HG03159 (cell line): Measurements from ENCODE around the gene ACOT7.

Experiments
- ATAC-seq: cut with Tn5 transposase; IDR thresholded peaks from one replicate; pipeline ENCODE4 v1.9.1; 2021; ENCODE audit warnings: mild to moderate bottlenecking, moderate library complexity; ENCODE audit not compliant: unreplicated experiment

Gene ACOT7

DNA sequence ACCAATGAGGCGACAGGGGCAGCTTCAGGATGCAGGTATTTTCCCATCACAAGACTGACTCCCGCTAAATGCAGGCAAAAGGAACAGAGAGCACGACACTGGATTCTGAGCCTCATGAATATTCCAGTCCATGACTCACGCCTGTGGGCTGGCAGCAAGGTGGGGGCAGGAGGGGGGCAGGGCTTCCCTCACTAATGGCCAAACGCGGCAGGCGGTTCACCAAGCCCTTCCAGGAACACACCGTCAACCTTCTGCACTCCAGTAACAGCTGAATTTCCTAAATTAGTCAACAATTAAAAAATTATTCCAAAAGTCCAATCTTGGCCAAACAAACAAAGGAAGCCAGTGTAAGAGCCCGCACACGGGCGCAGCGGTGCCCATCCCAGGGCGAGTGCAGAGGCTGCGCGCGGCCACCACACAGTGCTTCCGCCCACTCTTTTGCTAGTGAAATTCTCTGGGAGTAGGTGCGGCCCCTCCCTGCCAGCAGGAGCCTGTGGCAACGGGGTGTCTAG lies 120.1 kb downstream of the ACOT7 start:
- ATAC-seq, result no peak

DNA sequence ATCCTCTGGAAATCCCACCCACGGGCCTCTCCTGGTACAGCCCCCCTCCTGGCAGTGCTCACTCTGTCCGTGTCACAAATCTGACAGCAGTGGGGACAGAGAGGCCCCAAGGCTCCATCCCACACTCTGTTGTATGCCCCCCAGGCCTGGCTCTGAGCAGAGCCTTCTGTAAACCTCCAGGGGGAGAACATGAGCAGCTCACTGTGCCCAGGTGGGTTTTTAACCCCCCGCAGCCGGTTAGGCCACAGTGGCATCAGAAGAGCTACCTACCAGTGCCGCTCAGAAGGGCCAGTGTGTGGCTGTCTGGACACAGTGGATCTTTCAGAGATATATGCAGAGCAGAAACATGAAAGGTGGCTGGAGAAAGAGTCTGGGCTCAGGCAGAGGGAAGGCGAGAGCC lies 120.7 kb downstream of the ACOT7 start:
- ATAC-seq, result no peak

DNA sequence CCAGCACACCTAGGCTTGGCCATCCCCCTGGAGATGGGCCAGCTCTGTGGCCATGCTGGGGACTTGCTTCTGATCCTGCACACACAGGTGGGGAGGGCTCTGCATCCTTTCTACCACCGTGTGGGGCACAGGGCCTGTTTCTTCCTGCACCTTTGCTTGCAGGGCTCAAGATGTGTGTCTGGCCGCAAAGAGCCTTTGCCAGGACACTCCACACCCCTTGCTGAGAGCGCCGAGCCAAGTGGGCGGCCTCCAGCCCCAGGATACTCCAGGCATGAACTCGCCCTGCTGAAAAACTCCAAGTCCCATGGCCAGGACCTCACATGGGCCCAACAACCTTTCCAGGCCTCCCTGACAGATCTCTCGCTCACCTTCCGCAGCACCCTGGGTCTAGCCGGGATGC lies 121.1 kb downstream of the ACOT7 start:
- ATAC-seq, result no peak

DNA sequence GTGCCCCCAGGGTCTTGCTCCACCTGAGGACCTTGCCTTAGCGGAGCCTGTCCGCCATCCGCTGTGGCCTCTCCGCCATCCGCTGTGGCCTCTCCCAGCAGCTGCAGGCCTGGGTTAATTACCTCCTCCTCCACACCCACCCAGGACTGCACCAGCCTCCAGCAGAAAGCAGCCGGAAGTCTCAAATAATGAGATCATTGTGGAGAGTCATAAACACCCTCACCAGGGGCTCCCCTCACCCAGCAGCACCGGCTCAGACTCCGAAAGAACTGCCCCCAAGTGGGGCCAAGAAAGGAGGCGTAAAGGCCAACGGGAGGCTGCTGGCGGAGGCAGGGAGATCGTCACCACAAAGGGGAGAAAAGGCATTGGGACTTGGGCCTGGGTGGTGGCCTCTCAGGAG lies 122.0 kb downstream of the ACOT7 start:
- ATAC-seq, result no peak

DNA sequence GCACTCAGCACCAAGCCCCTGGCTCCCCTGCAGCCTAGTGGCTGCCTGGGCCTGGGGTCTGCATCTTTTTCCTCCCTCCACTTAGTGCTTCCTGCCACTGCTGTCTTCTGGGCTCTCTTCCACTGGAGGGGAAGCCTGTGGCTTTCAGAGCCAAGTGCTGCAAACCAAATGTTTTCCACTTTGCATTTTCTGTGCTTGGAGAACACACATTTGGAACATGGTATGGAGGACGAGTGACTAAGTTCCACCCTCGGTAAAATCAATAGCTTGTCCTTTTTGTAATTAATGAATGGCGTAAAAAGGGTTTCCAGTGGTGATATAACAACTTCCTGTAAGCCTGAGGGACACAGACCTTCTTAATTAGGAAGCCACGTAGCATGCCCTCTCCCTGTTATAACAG lies 122.6 kb downstream of the ACOT7 start:
- ATAC-seq, result no peak

DNA sequence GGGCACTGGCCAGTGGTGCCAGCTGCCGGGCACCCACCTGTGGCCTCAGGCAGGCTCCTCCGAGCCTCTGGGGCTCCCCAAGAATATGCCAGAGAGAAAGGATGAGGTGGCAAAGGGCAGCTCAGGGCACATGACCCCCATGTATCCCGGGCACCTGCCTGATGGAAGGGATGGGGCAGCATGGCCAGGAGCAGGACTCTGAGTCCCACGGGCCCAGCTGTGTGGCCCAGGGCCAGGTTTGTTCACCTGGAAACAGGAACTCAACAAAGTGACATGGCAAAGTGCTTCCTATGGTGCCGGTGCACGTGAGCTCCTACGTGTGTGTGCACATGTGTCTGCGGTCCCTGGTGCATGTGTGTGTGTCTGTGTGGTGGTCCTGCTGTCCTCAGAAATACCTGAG lies 123.2 kb downstream of the ACOT7 start:
- no peak for ATAC-seq

DNA sequence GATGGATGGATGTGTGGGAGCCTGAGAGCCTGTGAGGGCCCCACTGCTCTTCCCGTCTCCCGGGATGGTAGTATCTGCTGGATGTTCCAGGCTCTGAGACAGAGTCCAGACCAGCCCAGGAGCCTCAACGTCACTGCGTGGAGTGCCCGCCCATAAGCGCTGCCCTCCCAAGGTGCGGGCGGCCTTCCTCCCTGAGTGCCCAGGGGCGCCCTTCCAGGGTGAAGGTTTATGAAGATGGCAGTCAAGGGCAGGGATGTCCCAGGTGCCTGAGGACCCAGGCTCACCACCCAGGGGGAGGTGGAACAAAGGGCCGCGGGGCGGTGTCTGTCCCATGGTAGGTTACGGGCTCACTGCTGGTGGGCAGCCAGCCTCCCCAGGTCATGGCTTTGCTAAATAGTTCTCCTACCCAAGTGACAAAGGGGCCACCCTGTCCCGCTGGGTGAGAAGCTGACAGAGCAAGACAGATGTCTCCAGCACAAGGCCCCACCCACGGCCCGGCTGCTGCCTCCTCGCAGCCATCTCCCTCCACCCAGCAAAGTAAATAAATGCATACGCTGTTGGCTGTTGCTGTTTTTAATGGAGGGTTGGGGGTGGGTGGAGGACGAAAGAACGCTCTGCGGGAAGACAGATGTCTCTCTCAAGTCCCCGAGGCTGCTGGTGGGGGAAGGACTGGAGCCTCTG lies 123.7 kb downstream of the ACOT7 start:
- no peak for ATAC-seq

DNA sequence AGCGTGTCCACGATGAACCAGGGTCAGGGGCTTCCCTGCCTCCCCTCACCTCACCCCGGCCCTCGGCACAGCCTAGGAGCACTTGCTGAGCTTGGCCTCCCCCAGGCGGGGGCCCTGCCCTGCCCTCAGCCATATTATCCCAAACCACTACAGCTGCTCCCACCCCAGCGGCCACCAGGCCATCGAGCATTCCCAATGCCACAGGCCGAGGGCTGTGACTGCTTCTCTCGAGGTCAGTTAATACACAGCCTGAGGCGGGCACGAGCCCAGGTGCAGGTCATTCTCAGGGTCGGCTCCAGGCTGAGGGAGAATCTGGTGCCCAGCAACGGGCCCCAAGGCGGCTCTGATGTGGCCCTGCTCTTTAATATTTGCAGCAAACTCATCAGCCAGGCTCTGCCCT lies 124.3 kb downstream of the ACOT7 start:
- ATAC-seq, result no peak

DNA sequence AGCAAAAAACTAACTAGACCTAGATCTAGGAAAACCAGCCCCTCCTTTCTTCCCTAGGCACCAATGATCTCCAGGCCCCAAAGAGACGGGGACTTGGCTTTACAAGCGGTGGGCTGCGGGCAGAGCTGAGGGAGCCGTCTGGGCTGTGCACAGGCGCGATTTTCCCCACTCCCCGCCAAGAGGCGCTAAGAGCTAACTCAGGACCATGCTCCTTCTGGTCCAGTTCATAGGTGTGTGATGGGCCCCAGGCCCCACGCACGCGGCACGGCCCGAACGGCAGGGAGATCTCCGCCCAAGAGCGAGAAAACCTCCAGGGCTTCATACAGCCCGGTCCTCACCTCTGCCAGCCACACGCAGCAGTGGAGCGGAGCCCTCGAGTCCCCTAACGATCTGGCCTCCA lies 125.2 kb downstream of the ACOT7 start:
- no peak for ATAC-seq

DNA sequence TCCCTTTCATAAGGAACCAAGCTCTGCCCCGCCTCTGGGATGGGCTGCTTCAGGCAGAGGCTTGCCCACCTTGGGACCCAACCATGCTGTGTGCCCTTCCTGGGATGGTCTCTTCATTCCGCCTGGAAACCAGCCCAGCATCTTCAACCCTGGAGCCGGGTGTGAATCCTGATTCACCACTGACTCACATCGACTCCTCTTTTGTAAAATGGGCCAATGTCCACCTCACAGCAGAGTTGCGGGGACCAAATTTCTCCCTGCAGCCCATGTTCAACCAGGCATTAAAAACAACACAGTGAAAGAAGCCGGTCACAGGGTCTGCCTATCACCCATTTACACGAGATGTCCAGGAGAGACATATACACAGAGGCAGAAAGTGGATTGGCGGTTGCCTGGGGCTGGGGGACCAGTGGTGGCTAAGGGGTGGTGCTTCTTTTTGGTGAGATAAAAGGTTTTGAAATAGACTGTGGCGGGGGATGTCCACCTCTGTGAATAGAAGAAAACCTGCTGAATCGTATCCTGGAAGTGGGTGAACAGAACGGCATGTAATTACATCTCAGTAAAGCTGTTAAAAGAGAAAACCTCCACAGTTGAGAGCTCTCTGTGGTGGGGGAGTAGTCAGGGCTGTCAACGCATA lies 125.8 kb downstream of the ACOT7 start:
- ATAC-seq, result no peak

DNA sequence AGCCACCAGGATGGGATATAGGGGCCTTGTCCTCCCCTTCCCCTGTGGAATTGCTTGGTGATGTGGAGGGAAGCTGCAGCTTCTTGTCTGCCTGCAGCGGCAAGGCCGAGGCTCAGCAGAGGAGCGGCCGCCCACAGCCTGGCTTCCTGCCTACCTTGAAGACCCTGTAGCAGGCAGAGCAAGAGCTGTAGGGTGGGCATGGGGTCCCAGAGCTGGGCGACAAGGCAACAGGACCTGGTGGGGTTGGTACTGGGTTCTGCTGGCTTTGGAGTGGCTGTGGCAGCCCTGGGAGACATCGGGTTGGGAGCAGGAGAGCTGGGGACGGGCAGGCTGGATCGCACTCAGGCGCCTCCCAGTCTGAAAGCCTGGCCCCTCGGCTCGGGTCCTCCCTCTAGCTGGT lies 126.9 kb downstream of the ACOT7 start:
- ATAC-seq, result no peak

DNA sequence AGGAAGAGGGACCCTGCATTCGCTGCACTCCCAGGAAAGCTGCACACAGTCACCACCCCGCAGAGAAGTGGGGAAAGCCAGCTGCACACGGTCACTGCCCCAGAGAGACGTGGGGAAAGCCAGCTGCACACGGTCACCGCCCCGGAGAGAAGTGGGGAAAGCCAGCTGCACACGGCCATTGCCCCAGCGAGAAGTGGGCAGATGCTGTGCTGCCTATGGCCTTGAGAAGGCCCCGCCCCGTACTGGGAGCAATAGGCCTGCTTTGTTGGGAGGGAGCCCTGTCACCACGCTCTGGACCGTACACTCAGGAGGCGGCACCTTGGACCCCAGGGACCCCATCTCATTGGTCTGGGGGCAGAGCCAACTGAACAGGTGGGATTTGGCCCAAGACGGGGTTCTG lies 128.4 kb downstream of the ACOT7 start:
- ATAC-seq, result no peak

DNA sequence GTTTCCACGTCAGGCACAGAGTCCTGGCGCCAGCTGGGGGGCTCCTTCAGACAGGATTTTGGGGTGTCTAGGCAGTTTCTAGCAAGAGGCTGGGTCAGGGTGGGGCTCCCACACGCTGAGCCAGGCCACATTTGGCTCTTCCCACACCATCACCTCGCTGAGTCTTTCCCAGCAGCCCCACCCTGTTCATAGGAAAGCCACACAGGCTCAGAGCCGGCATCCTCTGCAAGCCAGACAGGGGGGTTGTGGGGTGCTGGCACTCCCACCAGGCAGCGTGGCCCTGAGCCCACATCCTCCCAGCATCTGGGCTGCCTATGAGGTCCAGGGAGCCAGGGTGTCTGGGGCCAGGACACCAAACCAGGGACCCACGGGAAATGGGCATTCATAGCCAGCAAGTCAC lies 129.9 kb downstream of the ACOT7 start:
- ATAC-seq, result no peak

DNA sequence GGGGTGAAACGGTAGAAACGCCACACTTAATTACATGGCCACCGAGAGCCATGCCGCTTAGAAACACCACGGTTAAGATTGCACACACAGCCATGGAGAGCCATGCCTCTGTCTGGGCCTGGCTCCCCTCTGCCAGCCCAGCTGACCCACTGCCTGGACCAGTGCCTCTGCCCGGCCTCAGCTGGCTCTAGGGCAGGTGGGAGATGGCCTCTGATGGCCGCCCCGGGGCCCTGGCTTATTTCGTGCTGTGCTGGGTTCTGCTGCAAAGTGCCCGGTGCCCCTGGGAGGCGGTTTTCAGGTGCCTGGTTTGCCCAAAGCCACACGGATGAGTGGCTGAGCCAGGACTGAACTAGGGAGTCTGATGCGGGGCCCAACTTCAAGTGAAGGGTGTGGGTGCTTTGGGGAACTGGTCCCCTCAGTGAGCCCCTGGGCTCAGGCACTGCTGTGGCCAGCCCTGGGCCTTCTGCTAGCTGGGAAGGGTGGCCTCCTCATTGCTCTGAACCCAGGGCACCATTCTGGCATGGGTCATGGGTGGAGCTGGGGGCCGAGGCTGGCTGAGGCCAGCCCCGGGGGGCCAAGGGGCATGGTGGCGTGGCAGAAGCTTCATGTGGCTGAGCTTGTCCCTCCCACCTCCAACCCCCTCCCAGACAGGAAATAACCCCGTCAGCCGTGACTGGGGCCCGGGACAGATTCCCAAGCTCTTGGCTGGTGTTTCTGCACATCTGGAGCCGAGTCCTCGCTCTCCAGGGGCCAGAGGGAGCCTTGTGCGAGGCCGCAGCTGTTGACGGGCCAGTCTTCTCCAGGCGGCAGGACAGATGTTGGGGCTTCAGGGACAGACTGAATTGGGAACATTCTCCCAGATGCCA lies 130.8 kb downstream of the ACOT7 start:
- no peak for ATAC-seq

DNA sequence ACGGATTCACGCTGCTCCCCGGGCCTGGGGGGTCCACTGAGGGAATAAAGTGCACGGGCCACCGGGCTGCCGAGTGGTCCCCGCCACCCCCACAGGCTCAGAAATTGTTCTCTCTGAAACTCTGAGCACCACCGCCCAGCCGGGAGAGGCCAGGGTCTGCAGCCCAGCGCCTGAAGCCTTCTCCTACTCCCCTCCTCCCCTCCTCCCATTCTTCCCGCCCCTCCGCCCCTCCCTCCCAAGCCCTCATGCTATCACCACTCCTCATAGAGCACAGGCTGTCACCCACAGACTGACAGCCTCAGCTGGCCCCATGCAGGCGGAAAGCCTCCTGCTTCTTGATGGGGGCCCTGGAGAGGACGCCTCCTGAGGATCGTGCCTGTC lies 132.0 kb downstream of the ACOT7 start:
- ATAC-seq, result no peak

DNA sequence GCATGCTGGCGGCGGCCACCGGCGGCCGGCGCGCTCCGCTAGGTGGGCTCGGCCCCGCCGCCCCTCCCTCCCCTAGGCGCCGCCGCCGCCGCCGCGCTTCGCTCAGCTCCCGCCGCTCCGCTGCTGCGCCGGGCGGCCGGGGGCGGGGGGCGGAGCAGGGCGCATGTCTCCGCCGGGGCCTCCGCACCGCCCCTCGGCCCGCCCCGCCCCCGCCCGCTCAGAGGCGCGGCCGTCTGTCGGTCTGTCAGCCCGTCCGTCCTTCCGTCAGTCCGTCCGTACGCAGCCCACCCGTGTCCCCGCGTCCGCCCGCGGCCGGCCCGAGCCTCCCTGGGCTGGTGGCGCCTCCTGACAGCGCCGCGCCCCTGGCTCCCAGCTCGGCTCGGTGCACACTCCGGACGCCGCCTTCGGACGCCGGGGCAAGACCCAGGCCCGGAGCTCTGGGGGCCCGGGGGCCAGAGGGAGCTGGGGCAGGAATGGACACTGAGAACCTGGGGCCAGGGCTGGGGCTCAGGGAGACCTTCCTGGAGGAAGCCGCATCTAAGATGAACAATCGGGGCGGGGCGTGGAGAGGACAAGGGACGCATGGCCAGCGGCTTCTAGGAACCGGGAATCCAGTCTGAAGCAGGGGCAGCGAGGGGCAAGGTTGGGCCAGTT lies 132.5 kb downstream of the ACOT7 start, which contains the start of gene GPR153:
TSS of gene GPR153 (minus strand) at position 138 of the 654 bp plus-strand sequence. CDS start 6,193 bp downstream, outside the sequence.
- ATAC-seq, result no peak

DNA sequence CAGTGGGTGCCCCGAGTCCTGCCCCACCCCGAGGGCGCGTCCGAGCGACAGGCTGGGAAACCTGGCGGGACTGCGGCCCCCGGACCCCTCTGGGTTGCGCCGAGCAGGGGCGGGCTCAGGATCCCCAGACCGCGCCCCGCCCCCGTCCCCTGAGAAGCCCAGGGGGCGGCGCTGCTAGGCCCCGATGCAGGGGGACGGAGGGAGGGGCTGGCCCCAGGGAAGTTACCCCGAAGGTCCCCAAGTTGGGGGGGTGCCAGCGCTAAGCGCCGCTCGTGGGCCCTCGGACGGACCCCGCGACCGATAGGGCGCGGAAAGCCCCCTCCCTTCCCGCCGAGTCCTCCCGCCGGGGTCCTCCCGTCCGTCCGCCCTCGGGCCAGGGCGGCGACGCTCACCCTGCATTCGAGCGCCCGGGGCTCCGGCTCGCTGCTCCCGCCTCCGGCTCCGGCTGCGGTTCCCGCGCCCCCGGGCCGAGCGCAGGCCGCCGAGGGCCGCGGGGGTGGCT lies 133.1 kb downstream of the ACOT7 start:
- ATAC-seq, result no peak

DNA sequence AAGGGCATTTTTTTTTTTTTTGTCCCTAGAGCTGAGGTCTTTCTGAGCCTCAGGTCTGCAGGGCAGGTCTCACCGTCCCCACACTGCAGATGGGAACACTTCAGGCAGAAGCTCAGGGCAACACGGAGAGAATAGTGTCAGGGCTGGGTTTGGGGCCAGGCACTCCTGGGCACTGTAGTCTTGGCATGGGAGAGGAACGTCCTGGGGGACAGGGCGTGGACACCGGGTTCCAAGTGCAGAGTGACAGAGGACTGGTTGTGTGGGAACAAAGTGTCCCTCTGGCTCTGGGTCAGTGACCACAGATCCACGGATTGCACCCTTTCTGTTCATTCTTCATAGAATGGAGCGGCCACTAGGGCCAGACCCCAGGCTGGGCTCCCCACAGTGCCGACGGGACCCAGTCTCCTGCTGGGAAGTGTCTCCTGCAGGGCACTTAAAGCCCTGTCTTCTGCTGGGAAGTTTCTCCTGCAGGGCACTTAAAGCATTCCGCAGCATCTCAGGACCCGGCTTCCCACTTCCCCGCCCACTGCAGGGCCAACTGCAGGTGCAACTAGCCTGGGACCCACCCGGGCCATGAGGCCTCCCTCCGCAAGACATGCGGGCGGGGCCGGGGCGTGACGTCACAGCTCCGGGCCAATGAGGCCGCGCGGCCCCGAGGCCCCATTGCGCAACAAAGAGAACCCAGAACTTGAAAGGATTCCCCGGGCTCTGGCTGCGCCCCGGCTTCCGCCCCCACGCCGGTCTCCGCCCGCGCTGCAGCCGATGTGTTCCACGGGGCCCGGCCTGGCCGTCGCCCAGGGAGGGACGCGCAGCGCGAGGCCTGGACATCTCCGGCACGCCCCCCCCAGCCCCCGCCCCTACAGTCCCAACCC lies 133.8 kb downstream of the ACOT7 start:
- ATAC-seq, result no peak

DNA sequence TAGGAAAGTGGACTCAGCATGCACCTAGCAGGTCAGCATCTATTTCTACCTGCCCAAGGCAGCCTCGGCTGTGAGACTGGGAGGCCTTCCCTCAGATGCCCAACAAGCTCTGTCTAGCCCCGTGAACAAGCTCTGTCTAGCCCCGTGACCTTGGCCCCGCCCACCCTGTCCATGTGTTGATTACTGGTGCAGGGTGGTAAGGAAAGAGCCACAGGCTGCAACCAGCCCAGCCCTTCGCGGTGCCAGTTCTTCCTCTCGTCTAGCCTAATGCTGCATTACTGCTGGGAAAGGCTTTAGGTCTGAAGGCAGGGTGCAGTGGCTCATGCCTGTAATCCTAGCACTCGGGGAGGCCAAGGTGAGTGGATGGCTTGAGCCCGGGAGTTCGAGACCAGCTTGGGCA lies 134.9 kb downstream of the ACOT7 start:
- ATAC-seq, result no peak

DNA sequence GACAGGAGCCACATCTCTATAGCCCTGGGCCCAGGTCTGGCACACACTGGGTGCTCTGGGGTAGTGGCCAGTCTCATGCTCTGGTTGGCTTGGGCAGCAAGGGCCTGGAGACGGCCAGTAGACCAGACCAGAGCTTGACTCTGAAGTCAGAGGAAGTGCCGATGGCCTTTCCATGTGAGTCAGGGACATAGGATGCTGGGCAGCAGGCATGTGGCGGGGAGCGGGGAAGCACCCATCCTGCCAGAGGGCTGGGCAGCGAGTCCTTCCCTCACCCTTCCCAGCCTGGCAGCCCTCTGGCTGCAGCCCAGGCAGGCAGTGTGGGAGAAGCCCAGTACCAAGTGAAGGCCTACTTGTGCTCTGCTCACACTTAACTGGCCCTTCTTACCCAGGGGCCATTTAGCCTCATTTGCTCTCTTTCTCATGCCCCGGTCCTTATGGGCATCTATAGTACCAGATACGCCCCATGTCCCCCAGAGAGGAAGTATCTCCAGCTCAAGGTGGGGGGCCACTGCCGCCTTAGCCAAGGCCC lies 136.0 kb downstream of the ACOT7 start:
- ATAC-seq, result no peak
